CD4-positive, alpha-beta T cell treated with Interleukin-21 for 1 hour (primary cell): ENCODE results near the gene RLIM.
"Not testable (repeated sequence)": the region's sequence is repeated elsewhere in the genome, so short reads cannot be mapped to it uniquely, and the experiment has no call there.

Experiments
- DNase-seq: peaks from one replicate; pipeline ENCODE4 v3.0.0-alpha.2; 2020

The RLIM gene, protein sequence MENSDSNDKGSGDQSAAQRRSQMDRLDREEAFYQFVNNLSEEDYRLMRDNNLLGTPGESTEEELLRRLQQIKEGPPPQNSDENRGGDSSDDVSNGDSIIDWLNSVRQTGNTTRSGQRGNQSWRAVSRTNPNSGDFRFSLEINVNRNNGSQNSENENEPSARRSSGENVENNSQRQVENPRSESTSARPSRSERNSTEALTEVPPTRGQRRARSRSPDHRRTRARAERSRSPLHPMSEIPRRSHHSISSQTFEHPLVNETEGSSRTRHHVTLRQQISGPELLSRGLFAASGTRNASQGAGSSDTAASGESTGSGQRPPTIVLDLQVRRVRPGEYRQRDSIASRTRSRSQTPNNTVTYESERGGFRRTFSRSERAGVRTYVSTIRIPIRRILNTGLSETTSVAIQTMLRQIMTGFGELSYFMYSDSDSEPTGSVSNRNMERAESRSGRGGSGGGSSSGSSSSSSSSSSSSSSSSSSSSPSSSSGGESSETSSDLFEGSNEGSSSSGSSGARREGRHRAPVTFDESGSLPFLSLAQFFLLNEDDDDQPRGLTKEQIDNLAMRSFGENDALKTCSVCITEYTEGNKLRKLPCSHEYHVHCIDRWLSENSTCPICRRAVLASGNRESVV

DNA sequence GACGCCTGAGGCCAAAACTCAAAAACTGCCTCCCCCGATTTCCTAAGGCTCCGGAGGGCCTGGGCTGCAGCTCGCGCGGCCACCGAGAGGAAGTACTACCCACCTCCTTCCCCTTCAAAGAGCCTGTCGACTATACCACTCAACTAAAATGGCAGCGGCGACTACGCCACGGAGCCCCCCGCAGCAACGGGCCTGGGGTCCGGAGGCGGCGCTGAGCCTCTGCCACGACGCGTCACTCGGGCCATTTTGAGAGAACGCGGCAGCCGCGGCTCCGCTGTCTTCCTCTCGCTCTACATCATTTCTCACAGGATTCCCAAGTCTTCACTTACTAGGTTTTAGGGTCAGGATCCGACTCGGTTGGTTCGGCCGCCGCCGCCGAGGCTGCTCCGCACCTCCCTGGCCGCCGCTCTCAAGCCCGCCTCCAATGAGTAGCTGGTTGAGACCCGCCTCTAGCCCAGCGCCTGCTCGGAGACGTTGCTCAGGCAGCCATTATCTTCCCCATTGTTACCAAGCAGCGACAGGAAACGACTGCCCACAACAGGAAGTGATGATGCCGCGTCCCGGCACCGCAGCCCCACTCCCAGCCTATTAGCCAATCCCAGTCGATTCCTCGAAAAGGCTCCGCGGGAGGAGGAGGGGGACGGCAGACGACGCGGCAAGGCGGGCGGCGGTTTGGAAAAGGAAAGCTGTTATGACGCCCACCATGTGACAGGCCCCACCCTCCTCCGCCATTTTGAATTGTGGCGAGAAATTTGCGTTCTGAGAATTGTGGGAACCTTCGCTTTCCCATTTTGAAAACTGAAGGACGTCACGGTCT is at the start of gene RLIM:
Gene RLIM (minus strand): TSS at position 532 of the 817 bp plus-strand sequence. CDS start 18,647 bp downstream, outside the sequence.
- DNase-seq = peak; percentile 95

DNA sequence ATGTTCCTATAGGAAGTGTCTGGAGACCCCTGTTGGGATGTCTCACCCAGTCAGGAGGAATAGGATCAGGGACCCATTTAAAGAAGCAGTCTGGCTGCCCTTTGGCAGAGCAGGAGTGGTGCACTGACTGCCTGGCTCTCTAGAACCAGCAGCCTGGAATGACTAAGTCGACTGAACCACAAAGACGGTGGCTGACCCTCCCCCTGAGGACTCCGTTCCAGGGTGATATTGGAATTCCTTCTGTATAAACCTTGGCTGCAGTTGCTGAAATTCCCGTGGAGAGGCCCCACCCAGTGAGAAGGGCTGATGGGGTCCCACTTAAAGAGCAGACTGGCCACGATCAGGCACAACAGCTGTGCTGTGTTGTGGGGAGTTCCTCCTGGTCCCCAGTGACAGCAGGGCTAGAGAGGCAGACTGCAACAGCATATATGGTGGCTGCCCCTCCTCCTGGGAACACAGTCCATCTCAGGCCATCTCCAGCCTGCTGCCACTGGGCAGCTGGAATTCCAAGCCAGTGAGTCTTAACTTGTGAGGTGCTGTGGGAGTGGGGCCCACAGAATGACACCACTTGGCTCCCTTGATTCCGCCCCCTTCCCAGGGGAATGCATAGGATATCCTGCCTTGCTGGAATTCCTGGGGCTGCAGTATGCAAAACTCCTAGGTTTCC is 41.8 kb upstream of the RLIM start:
- DNase-seq = no peak

DNA sequence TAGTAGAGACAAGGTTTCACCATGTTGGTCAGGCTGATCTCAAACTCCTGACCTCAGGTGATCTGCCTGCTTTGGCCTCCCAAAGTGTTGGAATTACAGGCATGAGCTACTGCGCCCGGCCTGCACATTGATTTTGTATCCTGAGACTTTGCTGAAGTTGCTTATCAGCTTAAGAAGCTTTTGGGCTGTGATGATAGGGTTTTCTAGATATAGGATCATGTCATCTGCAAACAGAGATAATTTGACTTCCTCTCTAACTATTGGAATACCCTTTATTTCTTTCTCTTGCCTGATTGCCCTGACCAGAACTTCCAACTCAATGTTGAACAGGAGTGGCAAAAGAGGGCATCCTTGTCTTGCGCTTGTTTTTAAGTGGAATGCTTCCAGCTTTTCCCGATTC is 40.5 kb upstream of the RLIM start:
- DNase-seq = not testable (repeated sequence)

DNA sequence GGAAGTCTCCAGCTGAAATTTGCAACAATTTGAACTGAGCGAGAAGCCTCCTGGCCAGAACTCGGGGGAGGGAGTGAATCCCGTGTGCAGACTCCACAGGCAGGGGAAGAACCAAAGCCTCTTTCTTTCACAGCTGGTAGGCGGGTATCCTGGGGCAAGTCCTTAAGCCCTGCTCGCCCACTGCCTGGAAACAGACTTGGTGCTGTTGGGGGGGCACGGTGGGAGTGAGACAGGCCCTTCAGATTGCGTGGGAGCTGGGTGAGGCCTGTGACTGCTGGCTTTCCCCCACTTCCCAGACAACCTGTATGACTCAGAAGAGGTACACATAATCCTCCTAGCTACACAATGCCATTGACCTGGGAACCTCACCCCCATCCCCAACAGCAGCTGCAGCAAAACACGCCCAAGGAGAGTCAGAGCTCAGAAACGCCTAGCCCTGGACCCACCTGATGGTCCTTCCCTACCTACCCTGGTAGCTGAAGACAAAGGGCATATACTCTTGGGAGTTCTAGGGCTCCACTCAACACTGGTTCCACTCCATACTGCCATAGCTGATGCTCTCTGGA is 22.4 kb upstream of the RLIM start:
- DNase-seq = no peak

DNA sequence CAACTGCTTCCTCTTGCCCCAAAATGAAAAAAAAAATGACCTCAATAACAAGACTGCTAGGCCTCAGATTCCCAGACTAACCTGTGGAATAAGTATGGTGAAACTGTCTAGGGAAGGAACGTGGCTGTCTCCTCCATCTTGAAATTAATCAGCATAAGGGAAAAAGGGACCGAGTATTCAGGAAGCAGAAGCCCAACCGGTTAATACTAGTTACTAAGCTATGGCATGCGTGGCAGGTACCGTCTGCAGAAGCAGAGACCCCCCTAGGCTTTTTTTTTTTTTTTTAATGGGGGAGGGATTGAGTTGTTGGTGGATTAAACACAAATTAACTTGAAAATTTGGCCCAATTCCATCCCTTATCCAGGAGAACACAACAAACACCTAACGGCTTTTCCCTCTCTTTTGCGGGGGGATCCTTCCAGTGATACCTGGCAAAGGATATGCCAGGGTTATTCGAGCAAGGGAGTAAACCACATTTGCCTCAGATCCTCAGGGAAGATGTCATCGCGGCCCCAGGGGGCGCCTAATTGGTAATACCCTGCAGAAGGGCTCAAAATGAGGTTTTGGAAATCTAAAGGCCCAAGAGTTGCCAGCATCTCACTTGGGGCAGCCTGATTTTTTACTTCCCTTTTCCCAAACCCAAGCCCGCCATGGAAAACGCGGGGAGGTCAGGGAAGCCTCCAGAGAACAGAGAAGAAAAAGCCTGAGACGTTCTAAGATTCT is 893 bp downstream of the RLIM start:
- peak; percentile 13 for DNase-seq

DNA sequence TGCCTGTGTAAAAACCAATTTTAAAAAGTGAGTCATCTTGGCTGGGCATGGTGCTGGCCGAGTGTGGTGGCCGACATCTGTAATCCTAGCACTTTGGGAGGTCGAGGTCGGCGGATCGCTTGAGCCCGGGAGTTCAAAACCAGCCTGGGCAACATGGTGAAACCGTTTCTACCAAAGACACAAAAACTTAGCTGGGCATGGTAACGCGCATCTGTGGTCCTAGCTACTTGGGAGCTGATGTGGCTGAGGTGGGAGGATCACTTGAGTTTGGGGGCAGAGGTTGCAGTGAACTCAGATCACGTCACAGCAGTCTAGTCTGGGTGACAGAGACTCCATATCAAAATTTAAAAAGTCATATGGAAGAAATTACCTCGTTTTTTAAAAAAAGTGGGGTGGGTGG is 7.6 kb downstream of the RLIM start:
- DNase-seq = no peak

DNA sequence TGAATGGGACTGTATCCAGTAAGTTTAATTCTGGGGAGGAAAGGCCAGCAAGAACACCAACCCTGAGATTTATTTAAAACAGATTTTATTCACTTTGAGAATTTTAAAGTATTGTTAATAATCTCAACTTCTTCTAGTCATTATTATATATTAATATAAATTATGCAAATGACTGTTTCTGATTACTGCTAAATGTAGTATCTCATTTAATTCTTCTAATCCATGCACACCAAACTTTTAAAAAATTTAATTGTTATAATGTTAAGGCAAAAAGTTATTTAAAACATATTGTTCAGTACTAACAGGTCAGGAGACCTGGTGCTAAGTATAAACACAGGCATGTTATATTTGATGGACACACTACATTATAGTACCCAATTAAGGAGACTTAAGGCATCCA is 8.1 kb downstream of the RLIM start:
- DNase-seq = no peak

DNA sequence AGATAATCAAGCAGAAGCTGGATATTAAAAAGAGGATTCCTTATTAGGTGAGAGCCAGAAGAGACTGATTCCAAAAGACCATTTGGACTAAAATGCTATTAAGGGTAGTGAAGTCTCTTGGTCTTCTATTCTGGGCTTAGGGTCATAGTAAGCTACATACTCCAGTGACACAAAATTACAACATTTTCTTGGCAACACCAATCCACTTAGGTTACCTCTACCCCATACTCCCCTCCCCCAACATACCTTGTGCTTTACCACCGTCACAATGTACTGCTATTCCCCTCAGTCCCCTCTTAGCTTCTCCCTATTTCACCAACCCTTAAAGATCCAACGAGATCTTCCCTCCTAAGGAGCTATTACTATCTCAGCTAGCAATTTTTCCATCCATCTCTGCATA is 11.4 kb downstream of the RLIM start:
- no peak for DNase-seq

DNA sequence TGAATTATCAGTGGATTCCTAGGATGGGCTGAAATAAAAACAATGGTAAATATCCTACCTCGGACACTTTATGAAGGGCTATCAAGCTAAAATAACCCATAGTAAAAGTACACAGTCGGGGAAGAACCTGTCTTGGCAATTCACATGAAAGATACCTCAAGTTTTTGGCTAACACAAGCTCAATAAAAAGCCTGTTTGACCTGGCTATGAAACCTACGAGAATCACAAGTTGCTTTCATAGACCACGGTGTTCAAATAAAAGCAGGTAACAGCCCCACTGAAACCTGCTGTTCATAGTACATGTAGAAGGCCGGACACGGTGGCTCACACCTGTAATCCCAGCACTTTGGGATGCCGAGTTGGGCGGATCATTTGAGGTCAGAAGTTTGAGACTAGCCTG is 12.3 kb downstream of the RLIM start:
- DNase-seq = no peak

DNA sequence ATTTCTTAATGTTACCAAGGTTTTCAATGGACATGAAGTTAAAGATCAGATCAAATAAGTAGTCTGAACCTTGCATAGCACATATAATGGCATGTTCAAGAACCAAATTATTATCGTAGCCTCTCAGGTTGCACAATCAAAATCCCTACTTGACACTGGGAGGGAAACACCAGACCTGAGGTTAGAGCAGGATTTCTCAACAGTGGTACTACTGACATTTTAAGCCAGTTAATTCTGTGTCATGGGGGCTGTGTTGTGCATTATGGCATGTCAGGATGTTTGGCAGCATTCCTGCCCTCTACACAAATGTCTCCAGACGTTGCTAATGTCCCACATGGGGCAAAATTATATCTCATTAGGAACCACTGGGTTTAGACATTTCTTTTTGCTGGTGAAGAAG is 20.8 kb downstream of the RLIM start:
- no peak for DNase-seq

DNA sequence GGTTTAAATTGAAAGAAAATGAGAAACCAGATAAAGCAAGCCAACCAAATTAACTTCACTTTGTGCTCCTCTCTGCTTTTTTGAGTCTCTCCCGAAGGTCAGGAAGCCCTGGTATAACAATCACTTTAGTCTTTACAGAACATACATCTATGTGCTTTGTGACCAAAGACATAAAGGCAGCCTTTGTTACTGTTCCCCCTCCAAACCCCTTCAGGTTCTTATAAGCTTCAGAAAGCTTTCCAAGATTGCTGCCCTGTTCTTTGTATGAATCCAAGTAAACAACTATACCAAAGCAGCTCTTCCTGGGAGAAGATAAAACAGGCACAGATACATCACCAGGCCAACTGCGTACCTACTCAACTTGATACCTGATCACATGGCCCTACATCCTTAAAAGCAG is 28.7 kb downstream of the RLIM start:
- DNase-seq = no peak

DNA sequence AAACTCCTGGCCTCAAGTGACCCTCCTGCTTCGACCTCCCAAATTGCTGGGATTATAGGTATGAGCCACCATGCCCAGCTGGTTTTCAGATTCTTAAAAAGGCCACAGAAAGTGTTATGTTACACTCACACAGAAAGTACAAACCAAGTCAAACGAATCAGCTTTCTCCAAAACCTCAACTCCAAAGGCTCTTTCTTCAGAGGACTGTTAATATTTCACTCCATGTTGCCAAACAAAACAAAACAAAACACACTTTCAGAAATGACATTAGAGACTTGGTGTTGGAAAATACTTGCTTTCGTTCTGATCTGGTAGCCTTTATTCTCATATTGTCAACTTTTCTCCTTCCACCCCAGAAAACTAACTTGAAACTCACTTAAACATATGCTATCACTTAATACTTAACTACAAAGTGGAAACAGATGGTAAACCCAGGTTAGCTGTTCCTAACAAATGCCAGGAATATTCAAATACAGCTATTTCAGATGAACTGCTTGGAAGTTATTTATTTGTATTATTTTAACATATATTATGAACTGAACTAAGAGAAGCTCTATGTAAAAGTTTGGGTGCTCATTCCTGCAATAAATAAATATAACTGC is 34.7 kb downstream of the RLIM start:
- no peak for DNase-seq

DNA sequence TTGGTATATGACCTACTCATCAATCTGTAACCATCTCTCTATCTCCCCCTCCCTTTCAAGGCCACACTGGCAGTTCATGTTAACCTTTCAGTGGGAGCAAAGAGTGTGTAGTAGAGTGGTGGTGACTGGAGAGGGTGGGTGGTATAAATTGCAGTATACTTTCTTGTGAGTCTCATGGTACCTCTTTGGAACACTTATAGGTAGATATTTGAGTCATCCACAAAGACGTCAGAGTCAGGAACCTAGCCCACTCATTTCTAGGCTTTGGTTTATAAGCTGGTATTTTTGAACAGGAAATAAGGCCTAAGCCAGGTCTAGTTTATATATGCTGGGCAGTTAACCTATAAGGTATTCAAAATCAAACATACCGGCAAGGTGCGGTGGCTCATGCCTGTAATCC is 36.3 kb downstream of the RLIM start:
- no peak for DNase-seq

DNA sequence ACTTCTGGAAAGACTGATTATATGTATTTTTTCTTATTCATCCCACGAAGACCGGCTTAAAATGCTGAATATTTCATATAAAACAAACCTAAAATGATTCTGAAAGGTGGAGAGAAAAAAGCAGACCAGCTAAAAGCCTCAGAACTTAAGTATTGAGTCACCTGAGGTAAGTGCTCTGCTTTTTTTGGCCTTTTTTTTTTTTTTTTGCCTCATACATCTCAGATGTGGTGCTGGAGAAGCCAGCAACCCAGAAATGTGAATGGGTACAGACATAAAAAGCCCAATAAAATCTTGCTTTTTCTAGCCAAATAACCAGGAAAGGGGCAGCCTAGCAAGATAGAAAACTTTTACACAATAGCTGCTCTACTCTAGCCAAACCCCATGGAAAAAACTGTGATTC is 57.0 kb downstream of the RLIM start:
- DNase-seq = no peak

DNA sequence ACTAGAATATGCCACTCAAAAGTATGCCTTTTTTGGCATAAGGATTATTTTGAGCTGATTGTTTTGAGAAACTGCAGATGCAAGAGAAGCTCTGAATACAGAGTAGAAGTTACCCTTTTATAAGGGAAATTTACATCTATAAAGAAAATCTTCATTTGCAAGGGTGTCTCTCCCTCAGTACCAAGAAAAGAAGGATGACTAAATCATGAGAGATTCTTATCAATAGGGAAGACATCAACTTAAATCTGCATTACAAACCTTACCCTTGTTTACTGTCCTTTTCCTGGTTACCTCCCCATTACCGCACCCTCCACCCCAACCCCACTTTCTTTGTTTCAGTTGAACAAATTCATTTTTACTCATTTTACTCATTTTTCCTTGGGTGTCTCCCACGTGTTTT is 62.5 kb downstream of the RLIM start:
- no peak for DNase-seq

DNA sequence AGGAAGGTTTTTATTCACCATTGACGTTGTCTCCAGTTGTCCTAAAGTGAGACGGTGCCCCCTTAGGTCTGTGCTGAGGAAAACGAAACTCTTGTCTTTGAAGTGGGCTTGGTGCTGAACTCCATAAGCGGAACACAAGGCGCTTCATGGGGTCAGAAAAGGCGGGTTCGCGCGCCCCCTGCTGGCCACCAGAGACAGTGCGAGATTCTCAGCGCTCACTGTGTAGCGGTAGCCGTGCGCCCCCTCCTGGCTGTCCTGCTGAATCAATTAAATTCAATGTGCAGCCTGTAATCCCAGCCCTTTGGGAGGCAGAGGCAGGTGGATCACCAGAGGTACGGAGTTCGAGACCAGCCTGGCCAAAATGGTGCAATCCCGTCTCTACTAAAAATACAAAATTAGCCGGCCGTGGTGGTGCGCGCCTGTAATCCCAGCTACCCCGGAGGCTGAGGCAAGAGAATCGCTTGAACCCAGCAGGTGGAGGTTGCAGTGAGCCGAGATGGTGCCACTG is 64.1 kb downstream of the RLIM start:
- DNase-seq = peak; percentile 84

DNA sequence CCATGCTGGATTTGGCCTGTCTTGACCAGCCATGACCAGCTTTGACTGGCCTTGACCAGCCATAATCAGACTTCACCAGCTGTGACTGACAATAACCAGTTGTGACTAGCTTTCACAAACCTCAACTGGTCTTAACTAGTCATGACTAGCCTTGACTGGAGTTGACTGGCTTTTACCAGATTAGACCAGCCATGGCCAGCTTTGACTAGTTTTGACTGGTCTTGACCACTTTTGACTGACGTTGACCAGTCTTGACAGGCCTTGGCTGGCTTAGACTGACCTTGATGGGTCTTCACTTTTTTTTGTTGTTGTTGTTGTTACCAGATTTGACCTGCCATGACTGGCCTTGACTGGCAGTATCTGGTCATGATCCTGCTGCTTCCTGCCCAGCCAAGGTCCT is 67.4 kb downstream of the RLIM start:
- DNase-seq = no peak

DNA sequence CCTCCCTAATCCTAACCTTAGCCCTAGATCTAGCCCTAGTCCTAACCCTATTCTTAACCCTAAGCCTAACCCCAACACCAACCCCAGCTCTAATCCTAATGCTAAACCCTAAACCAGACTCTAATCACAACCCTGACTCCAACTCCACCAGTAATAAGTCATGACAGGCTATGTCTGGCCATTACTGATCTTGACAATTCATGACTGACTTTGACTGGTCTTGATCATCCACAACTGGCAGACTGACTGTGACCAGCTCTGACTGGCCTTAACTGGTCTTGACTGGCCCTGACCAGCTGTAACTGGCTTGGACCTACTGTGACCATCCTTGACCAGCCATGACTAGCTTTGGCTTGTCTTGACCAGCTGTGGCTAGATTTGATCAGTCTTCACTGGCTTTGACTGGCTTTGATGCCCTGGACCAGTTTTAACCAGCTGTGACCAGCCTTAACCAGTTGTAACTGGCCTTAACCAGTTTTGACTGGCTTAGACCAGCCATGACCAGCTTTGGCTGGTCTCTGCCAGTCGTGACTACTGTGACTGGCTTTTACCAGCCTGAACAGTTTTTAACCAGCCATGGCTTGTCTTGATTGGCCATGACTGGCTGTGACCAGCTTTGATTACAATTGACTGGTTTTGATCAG is 68.4 kb downstream of the RLIM start:
- DNase-seq = no peak

DNA sequence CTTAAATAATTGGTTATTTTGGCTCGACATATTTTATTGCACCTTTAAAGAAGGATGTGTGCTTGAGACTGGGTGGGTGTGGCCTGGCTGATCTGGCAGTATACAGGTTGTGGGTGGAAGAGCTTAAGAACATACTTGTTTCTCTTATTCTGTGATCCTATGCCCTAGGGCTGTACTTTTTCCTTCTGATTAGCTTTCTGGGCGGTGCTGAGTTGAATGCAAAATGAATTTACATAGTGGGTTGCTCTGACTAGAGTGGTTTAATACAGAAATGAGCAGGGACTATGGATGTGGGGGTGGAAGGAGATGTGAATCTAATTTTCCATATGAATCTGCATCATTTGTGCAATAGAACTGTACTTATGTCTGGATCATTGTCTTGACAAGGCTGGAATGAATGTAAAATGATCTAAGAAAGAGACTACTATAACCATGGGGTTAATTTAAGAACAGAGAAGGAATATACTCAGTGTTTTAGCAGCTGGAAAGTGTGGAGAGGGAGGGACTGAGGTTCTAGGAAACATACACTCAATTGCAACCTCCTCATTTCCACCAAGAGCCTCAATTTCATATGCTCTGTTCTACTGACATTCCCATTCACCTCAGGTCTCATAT is 73.7 kb downstream of the RLIM start:
- DNase-seq = no peak

DNA sequence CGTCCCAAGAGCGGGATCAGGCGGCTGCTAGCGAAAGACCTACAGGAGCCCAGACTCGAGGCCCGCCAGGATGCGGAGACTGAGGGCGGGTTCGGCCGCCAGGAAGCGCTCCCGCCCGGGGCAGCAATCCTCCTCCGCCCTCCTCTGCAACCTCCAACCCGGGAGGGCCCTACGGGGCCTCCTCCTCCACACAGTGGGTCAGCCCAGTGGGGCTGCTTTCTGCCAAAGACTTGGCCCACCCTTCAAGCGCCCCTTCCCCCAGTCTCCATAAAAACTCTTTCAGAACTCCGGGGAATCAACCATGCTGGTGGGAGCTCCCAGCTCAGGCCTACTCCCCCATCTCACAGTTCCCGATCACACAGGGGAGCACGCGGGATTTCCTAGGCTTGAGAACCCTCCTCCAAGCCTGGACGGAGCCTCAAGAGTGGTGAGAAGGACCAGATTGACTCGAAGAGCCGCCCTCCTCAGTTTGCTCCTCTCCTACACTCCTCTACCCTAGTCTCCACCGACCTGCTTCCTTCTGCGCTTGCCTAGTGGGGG is 77.5 kb downstream of the RLIM start:
- no peak for DNase-seq
